ENCODE measurements around the gene POPDC3.

Gene POPDC3

GRCh38 chr6:105184921-105185320 is 5.1 kb upstream of the POPDC3 start (continued):
- TF ChIP-seq ZNF600 (tag by site-specific recombination; IDR thresholded peaks at IDR 0.05), result no peak

- Histone ChIP-seq H3K4me1 (ENCODE audit: control insufficient read depth, insufficient read depth, low read length) (peaks cover 10% of the 10 kb centered on the region; the same call in 1 of the 2 replicates), H3K27ac (ENCODE audit: extremely low read depth, low read depth, low read length) (no peak overlapping the region), H3K4me3 (ENCODE audit: low read depth, low read length) (no peak overlapping the region), H3K36me3 (ENCODE audit: control insufficient read depth in 2 of 2, insufficient read depth in 1 of 2, low read length in 2 of 2) (no peaks in the 10 kb centered on the region), H3K9me3 (ENCODE audit: control insufficient read depth, insufficient read depth, low read depth, low read length) (no peaks in the 10 kb centered on the region)
- ChIA-PET CTCF (interaction anchor here (0.9 kb wide), 1 partner anchor 144 kb away, joined by 3 read pairs; no protein-coding TSS in a partner anchor), POLR2A (no interaction called here)
- no peak for TF ChIP-seq ZBTB10 (tag by site-specific recombination; IDR thresholded peaks at IDR 0.05)
- TF ChIP-seq GLI4 (tag by site-specific recombination; IDR thresholded peaks at IDR 0.05), result no peak
- no peak for TF ChIP-seq ZBTB44 (tag by site-specific recombination; IDR thresholded peaks at IDR 0.05)
- TF ChIP-seq ZNF362 (tag by site-specific recombination; IDR thresholded peaks at IDR 0.05), result no peak
- TF ChIP-seq PRDM10 (tag by site-specific recombination; IDR thresholded peaks at IDR 0.05), result no peak
- no peak for TF ChIP-seq ZNF292 (tag by site-specific recombination; IDR thresholded peaks at IDR 0.05; ENCODE audit: borderline replicate concordance, low read depth)
- TF ChIP-seq TSHZ1 (tag by site-specific recombination; IDR thresholded peaks at IDR 0.05; ENCODE audit: borderline replicate concordance), result no peak
- TF ChIP-seq ZNF2 (tag by site-specific recombination; IDR thresholded peaks at IDR 0.05), result no peak
- TF ChIP-seq GLIS2 (tag by site-specific recombination; IDR thresholded peaks at IDR 0.05), result no peak
- TF ChIP-seq ZXDB (tag by site-specific recombination; IDR thresholded peaks at IDR 0.05), result no peak
- no peak for TF ChIP-seq REST (tag by site-specific recombination; IDR thresholded peaks at IDR 0.05)
- no peak for TF ChIP-seq ZFP37 (tag by site-specific recombination; IDR thresholded peaks at IDR 0.05)
- no peak for TF ChIP-seq ELK4 (IDR thresholded peaks at IDR 0.05; ENCODE audit: borderline replicate concordance, low read depth, low read length)
- no peak for TF ChIP-seq KLF8 (tag by site-specific recombination; IDR thresholded peaks at IDR 0.05)
- TF ChIP-seq KLF17 (tag by site-specific recombination; IDR thresholded peaks at IDR 0.05), result no peak
Measured at GRCh38 chr6:105181981-105182515, 2.2 kb upstream of the POPDC3 start.
